Uterus (tissue), 4 donors: ENCODE data around the gene NDNF. TPM values are rescaled to one million over a fixed set of nuclear protein-coding genes. Genes with fewer than 3 reads are reported as not detected.

Experiments
- DNase-seq, 2 donors: peaks; one replicate each; pipeline ENCODE4 v3.0.0-alpha.2; 2019 to 2020
- H3K27ac ChIP-seq, 2 donors: fragments of 200-600 bp; sonication (generic); 1 replicate in 1 of 2; 2 replicates in 1 of 2; pipeline ENCODE4 v1.5.1; 2016 to 2018
- H3K27me3 ChIP-seq, 2 donors: fragments of 200-600 bp; sonication (generic); one replicate each; pipeline ENCODE4 v1.5.1; 2018 to 2019; ENCODE audit warnings: control low read depth in 1 of 2
- H3K36me3 ChIP-seq, 2 donors: fragments of 200-600 bp; sonication (generic); one replicate each; pipeline ENCODE4 v1.5.1; 2019; ENCODE audit warnings: control low read depth in 1 of 2
- H3K4me1 ChIP-seq, 2 donors: fragments of 200-600 bp; sonication (generic); one replicate each; pipeline ENCODE4 v1.5.1; 2018 to 2019; ENCODE audit warnings: control low read depth in 1 of 2
- H3K4me3 ChIP-seq, 2 donors: fragments of 200-600 bp; sonication (generic); 1 replicate in 1 of 2; 2 replicates in 1 of 2; pipeline ENCODE4 v1.5.1; 2018 to 2019; ENCODE audit warnings: mild to moderate bottlenecking in 1 of 2
- H3K9me3 ChIP-seq, 2 donors: fragments of 200-600 bp; sonication (generic); one replicate each; pipeline ENCODE4 v1.5.1; 2019; ENCODE audit warnings: control low read depth in 1 of 2
- POLR2A ChIP-seq, 2 donors: fragments of 450-650 bp; IDR thresholded peaks; one replicate each; pipeline ENCODE4 v1.6.1; 2016; ENCODE audit warnings: antibody characterized with exemption in 2 of 2, mild to moderate bottlenecking in 1 of 2, moderate library complexity in 1 of 2
- intact Hi-C: fragments of 100-400 bp; cut with DNase I; formaldehyde crosslinking; loops from one replicate; pipeline ENCODE4 v1.15.1; 2023; ENCODE audit warnings: low total_unique reads
- total RNA-seq, 4 donors: library from RNA; depleted of rRNA in 3 of 4; stranded (reverse); fragments of >200 nt in 3 of 4; gene quantifications; one replicate each; pipeline versions ENCODE4 v1.1.0 to v1.2.4, GENCODE V29; 2014 to 2023
- TF ChIP-seq, protein P1 (sequence below), 4 experiments: fragments of 200-600 bp in 2 of 4; fragments of 450-650 bp in 2 of 4; sonication (generic) in 2 of 4; IDR thresholded peaks; one replicate each; pipeline ENCODE4 v1.5.1; 2016 to 2019; ENCODE audit warnings: antibody characterized with exemption in 4 of 4, mild to moderate bottlenecking in 2 of 4, moderate library complexity in 1 of 4
- donor health status: DM: yes; HTN: yes; CAD: no.

The NDNF gene
- total RNA-seq, 4 donors from 2014 or later: 1.5 to 10.9 (median 8.0) TPM

DNA sequence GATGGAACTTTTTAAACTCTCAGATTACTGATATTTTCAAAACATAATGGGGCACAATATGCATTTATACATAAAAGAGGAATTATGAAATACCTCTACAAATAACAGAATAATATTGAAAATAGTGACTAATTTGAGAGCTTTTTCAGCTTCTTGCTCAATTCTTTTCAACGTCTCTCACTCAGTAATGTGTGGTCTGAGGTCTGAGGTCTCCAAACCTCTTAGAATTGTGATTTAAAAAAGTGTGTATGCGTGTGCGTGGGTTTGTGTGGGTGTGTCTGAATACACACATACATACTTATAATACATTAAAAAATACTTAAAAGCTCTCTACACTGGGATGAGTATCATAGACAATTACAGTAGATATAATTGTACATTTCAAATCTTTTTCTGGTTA, 7.9 kb downstream of the NDNF start:
- intact Hi-C loops: no loop called here
- Histone ChIP-seq H3K36me3 (no peaks in the 10 kb centered on the region), H3K4me3 (no peak overlapping the region), H3K27me3 (no peaks in the 10 kb centered on the region), H3K27ac (no peak overlapping the region), H3K4me1 (no peaks in the 10 kb centered on the region), H3K9me3 (no peaks in the 10 kb centered on the region)
- no peak for DNase-seq
- TF ChIP-seq POLR2A (IDR thresholded peaks at IDR 0.05): no peak
- TF ChIP-seq, protein P1, sequence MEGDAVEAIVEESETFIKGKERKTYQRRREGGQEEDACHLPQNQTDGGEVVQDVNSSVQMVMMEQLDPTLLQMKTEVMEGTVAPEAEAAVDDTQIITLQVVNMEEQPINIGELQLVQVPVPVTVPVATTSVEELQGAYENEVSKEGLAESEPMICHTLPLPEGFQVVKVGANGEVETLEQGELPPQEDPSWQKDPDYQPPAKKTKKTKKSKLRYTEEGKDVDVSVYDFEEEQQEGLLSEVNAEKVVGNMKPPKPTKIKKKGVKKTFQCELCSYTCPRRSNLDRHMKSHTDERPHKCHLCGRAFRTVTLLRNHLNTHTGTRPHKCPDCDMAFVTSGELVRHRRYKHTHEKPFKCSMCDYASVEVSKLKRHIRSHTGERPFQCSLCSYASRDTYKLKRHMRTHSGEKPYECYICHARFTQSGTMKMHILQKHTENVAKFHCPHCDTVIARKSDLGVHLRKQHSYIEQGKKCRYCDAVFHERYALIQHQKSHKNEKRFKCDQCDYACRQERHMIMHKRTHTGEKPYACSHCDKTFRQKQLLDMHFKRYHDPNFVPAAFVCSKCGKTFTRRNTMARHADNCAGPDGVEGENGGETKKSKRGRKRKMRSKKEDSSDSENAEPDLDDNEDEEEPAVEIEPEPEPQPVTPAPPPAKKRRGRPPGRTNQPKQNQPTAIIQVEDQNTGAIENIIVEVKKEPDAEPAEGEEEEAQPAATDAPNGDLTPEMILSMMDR (IDR thresholded peaks at IDR 0.05): no peak

DNA sequence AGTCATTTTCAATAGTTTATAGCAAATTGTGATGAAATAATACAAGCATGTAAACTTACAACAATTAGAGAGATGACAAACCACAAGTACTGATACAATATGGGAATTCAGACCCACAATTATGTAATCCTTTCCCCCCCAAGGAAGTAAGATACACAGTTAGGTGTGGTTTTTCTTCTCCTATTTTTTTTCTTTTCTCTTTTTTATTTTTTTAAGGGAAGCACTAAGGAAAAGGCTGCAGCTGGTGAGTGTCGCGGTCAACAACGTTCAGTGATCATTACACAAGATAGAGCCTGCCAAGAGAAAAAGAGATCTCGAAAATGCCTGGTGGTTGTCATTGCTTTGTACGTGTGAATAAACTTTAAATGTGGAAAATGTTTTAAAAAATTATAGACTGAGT, 9.8 kb downstream of the NDNF start:
- Histone ChIP-seq H3K4me1 (no peaks in the 10 kb centered on the region), H3K36me3 (no peaks in the 10 kb centered on the region), H3K9me3 (no peaks in the 10 kb centered on the region), H3K4me3 (no peak overlapping the region), H3K27me3 (no peaks in the 10 kb centered on the region), H3K27ac (no peak overlapping the region)
- no peak for DNase-seq
- intact Hi-C loops: no loop called here
- TF ChIP-seq, protein P1 (IDR thresholded peaks at IDR 0.05): no peak
- TF ChIP-seq POLR2A (IDR thresholded peaks at IDR 0.05): no peak

DNA sequence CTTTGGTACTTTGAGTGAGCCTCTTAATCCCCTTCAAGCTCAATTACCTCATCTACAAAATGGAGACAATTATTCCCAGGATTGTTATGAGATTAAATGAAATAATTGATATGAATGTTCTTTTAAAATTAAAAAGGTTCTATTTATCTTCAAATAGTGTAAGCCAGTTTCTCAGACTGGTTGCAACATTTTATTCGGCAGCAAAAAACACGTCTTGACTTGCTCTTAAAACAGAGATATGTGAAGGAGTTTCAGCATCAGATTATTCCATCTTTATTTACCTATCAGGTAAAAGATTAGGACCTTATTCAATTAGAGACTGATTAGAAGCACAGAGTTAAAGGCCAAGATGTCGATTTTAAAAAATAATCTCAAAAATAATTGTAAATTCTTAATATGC, 10.5 kb downstream of the NDNF start:
- intact Hi-C loops: no loop called here
- H3K27ac ChIP-seq: no peak overlapping the region
- H3K27me3 ChIP-seq: no peaks in the 10 kb centered on the region

DNA sequence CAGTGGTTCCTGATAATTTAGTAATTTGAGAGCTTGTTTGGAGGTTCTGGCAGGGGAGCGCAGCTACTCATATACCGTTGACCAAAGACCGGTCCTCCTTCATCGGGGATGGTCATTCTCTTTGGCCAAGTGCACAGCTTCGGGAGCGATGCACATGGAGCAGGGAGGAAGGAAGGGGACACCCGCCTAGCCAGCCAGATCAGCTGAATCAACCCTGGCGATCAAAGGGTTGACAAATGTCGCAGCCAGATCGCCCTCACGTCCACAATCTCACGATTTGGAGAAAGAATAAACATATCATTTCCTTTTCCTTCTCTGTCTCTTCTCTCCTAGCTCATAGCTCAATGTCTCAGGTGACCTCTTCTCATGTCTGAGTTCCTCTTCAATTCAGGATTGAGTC, 11.1 kb downstream of the NDNF start:
- Histone ChIP-seq H3K36me3 (no peaks in the 10 kb centered on the region), H3K4me3 (no peak overlapping the region), H3K9me3 (no peaks in the 10 kb centered on the region), H3K4me1 (no peaks in the 10 kb centered on the region), H3K27ac (no peak overlapping the region), H3K27me3 (no peaks in the 10 kb centered on the region)
- TF ChIP-seq, protein P1 (IDR thresholded peaks at IDR 0.05): no peak
- TF ChIP-seq POLR2A (IDR thresholded peaks at IDR 0.05): no peak
- DNase-seq: no peak
- intact Hi-C loops: no loop called here

More for the DNA sequence above, 10.5 kb downstream of the NDNF start:
- H3K4me3 ChIP-seq: no peak overlapping the region
- DNase-seq: no peak
- no peaks in the 10 kb centered on the region for H3K9me3 ChIP-seq
- TF ChIP-seq, protein P1 (IDR thresholded peaks at IDR 0.05): no peak
- no peak for TF ChIP-seq POLR2A (IDR thresholded peaks at IDR 0.05)
- no peaks in the 10 kb centered on the region for H3K36me3 ChIP-seq
- H3K4me1 ChIP-seq: no peaks in the 10 kb centered on the region

DNA sequence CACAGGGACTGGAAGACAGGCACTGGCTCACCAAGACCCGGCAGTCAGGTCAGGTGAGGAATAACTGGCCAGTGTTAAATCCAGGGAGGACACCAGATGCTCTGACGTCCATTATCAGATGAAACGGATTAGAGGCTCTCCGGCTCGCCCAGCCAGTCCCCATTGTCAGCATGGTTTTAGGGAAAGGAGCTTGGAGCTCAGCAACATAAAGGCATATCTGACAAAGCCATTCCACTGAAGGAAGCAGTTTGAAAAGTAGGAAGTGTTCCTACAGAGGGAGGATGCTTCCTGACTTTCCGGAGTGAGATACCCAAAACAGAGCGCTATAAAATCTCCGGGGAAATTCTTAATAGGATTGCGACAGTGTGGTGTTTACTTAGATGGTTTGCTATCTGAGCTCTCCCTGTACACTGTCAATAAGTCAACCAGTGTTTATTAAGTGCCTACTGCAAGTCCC, 14.8 kb downstream of the NDNF start:
- TF ChIP-seq POLR2A (IDR thresholded peaks at IDR 0.05): no peak
- TF ChIP-seq, protein P1 (IDR thresholded peaks at IDR 0.05): no peak
- Histone ChIP-seq H3K4me1 (no peaks in the 10 kb centered on the region), H3K4me3 (no peak overlapping the region), H3K27me3 (no peaks in the 10 kb centered on the region), H3K9me3 (no peaks in the 10 kb centered on the region), H3K36me3 (no peaks in the 10 kb centered on the region), H3K27ac (no peak overlapping the region)
- DNase-seq: no peak
- intact Hi-C loops: no loop called here
